ENCODE measurements around the gene CD6. TPM values are rescaled to one million over a fixed set of nuclear protein-coding genes. Genes with fewer than 3 reads are reported as not detected.

The CD6 gene
- total RNA-seq, 1 experiment from 2014 or later, result 0.05 TPM

GRCh38 chr11:60930394-60930793, 41.1 kb upstream of the CD6 start:
- Histone ChIP-seq H3K27me3 (replicated peaks) (no peaks in the 10 kb centered on the region), H3K9me3 (replicated peaks) (no peaks in the 10 kb centered on the region), H3K27ac (no peak overlapping the region), H3K4me3 (no peak overlapping the region), H3K36me3 (peaks cover 26% of the 10 kb centered on the region), H3K4me1 (replicated peaks) (peaks cover 8% of the 10 kb centered on the region)
- DNase-seq (ENCODE audit: low read depth in 1 of 2, low spot score in 2 of 2), result peak in 1 of 2 experiments; percentile 41

GRCh38 chr11:60931917-60932316, 39.6 kb upstream of the CD6 start:
- Histone ChIP-seq H3K27ac (no peak overlapping the region), H3K27me3 (replicated peaks) (no peaks in the 10 kb centered on the region), H3K36me3 (peaks cover 40% of the 10 kb centered on the region), H3K9me3 (replicated peaks) (no peaks in the 10 kb centered on the region), H3K4me1 (replicated peaks) (no peaks in the 10 kb centered on the region), H3K4me3 (no peak overlapping the region)
- peak in 1 of 2 experiments; percentile 46 for DNase-seq (ENCODE audit: low read depth in 1 of 2, low spot score in 2 of 2)

- DNase-seq (ENCODE audit: low read depth in 1 of 2, low spot score in 2 of 2), result peak in 1 of 2 experiments; percentile 39
- Histone ChIP-seq H3K27ac (no peak overlapping the region), H3K9me3 (replicated peaks) (no peaks in the 10 kb centered on the region), H3K27me3 (replicated peaks) (no peaks in the 10 kb centered on the region), H3K36me3 (peaks cover 45% of the 10 kb centered on the region), H3K4me3 (no peak overlapping the region), H3K4me1 (replicated peaks) (no peaks in the 10 kb centered on the region)
These were observed 38.7 kb upstream of the CD6 start for GRCh38 chr11:60932605-60933356.

GRCh38 chr11:60933416-60934123, 37.9 kb upstream of the CD6 start:
- Histone ChIP-seq H3K4me3 (no peak overlapping the region), H3K36me3 (peaks cover 42% of the 10 kb centered on the region), H3K27ac (no peak overlapping the region), H3K9me3 (replicated peaks) (no peaks in the 10 kb centered on the region), H3K27me3 (replicated peaks) (no peaks in the 10 kb centered on the region), H3K4me1 (replicated peaks) (no peaks in the 10 kb centered on the region)
- peak in 1 of 2 experiments; percentile 45 for DNase-seq (ENCODE audit: low read depth in 1 of 2, low spot score in 2 of 2)

GRCh38 chr11:60934124-60934789, 37.2 kb upstream of the CD6 start:
- H3K9me3 ChIP-seq (replicated peaks), result no peaks in the 10 kb centered on the region
- H3K36me3 ChIP-seq, result peaks cover 42% of the 10 kb centered on the region
- no peak overlapping the region for H3K4me3 ChIP-seq
- H3K27me3 ChIP-seq (replicated peaks), result no peaks in the 10 kb centered on the region
- peak in 1 of 2 experiments; percentile 57 for DNase-seq (ENCODE audit: low read depth in 1 of 2, low spot score in 2 of 2)
- H3K4me1 ChIP-seq (replicated peaks), result no peaks in the 10 kb centered on the region
- no peak overlapping the region for H3K27ac ChIP-seq

GRCh38 chr11:60934790-60935605, 36.5 kb upstream of the CD6 start:
- peak in 1 of 2 experiments; percentile 46 for DNase-seq (ENCODE audit: low read depth in 1 of 2, low spot score in 2 of 2)
- no peak overlapping the region for H3K4me3 ChIP-seq
- H3K9me3 ChIP-seq (replicated peaks), result no peaks in the 10 kb centered on the region
- no peaks in the 10 kb centered on the region for H3K27me3 ChIP-seq (replicated peaks)
- H3K36me3 ChIP-seq, result peaks cover 49% of the 10 kb centered on the region
- no peaks in the 10 kb centered on the region for H3K4me1 ChIP-seq (replicated peaks)
- no peak overlapping the region for H3K27ac ChIP-seq

- Histone ChIP-seq H3K9me3 (replicated peaks) (no peaks in the 10 kb centered on the region), H3K27me3 (replicated peaks) (no peaks in the 10 kb centered on the region), H3K4me1 (replicated peaks) (no peaks in the 10 kb centered on the region), H3K36me3 (peaks cover 52% of the 10 kb centered on the region), H3K4me3 (no peak overlapping the region), H3K27ac (no peak overlapping the region)
- no peak for DNase-seq (ENCODE audit: low read depth in 1 of 2, low spot score in 2 of 2)
These were observed 35.6 kb upstream of the CD6 start for GRCh38 chr11:60935676-60936442.

- Histone ChIP-seq H3K9me3 (replicated peaks) (no peaks in the 10 kb centered on the region), H3K4me3 (no peak overlapping the region), H3K4me1 (replicated peaks) (no peaks in the 10 kb centered on the region), H3K27ac (no peak overlapping the region), H3K36me3 (peaks cover 54% of the 10 kb centered on the region), H3K27me3 (replicated peaks) (no peaks in the 10 kb centered on the region)
- no peak for DNase-seq (ENCODE audit: low read depth in 1 of 2, low spot score in 2 of 2)
These were observed 34.9 kb upstream of the CD6 start for GRCh38 chr11:60936467-60937143.

- Histone ChIP-seq H3K36me3 (peaks cover 54% of the 10 kb centered on the region), H3K4me3 (no peak overlapping the region), H3K4me1 (replicated peaks) (no peaks in the 10 kb centered on the region), H3K27me3 (replicated peaks) (no peaks in the 10 kb centered on the region), H3K27ac (no peak overlapping the region), H3K9me3 (replicated peaks) (no peaks in the 10 kb centered on the region)
- no peak for DNase-seq (ENCODE audit: low read depth in 1 of 2, low spot score in 2 of 2)
These were observed 34.3 kb upstream of the CD6 start for GRCh38 chr11:60937144-60937527.

- DNase-seq (ENCODE audit: low read depth in 1 of 2, low spot score in 2 of 2), result no peak
- H3K36me3 ChIP-seq, result peaks cover 59% of the 10 kb centered on the region
- H3K9me3 ChIP-seq (replicated peaks), result no peaks in the 10 kb centered on the region
- H3K4me1 ChIP-seq (replicated peaks), result no peaks in the 10 kb centered on the region
- no peaks in the 10 kb centered on the region for H3K27me3 ChIP-seq (replicated peaks)
- H3K27ac ChIP-seq, result no peak overlapping the region
- H3K4me3 ChIP-seq, result no peak overlapping the region
These were observed 33.7 kb upstream of the CD6 start for GRCh38 chr11:60937811-60938210.

GRCh38 chr11:60938500-60938899, 33.0 kb upstream of the CD6 start:
- no peak overlapping the region for H3K27ac ChIP-seq
- no peaks in the 10 kb centered on the region for H3K27me3 ChIP-seq (replicated peaks)

GRCh38 chr11:60939301-60939700, 32.2 kb upstream of the CD6 start:
- Histone ChIP-seq H3K36me3 (peaks cover 66% of the 10 kb centered on the region), H3K27ac (no peak overlapping the region), H3K9me3 (replicated peaks) (no peaks in the 10 kb centered on the region), H3K4me3 (no peak overlapping the region), H3K27me3 (replicated peaks) (no peaks in the 10 kb centered on the region), H3K4me1 (replicated peaks) (no peaks in the 10 kb centered on the region)
- DNase-seq (ENCODE audit: low read depth in 1 of 2, low spot score in 2 of 2), result no peak

More at GRCh38 chr11:60938500-60938899, 33.0 kb upstream of the CD6 start:
- no peaks in the 10 kb centered on the region for H3K4me1 ChIP-seq (replicated peaks)
- H3K4me3 ChIP-seq, result no peak overlapping the region
- DNase-seq (ENCODE audit: low read depth in 1 of 2, low spot score in 2 of 2), result no peak
- H3K36me3 ChIP-seq, result peaks cover 64% of the 10 kb centered on the region
- no peaks in the 10 kb centered on the region for H3K9me3 ChIP-seq (replicated peaks)

Measured in SJSA1 (cell line).